HG03103 (cell line): ENCODE data around the gene MTX3.

Source experiments
- ATAC-seq: cut with Tn5 transposase; IDR thresholded peaks from one replicate; pipeline ENCODE4 v1.9.1; 2021; ENCODE audit warnings: low read depth; ENCODE audit not compliant: unreplicated experiment

The MTX3 gene

GRCh38 chr5:79990598-79991507, at the start of gene MTX3:
Gene MTX3, minus strand, starts transcription at chr5:79991262. Its CDS starts 24 bp downstream, at chr5:79991238.
- peak; percentile 69 for ATAC-seq

DNA sequence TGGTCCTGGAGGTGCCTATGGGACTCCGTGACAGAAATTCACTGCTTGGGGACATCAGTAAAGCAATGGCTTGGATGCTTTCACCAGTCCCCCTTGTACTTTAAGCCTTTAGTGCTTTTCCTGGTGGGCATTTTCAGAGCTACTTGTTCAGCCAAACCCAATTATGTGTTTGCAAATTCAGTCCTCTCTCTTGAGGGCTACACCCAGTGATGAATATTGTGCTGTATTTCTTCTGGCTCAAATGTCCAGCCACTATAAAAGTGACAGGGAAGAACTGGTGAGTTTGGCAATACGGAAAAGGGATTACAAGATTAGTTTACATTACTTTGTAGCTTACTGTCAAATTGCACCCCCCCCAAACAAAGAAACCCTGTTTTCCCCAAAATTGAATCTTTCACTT, 48.6 kb upstream of the MTX3 start:
- ATAC-seq: no peak

DNA sequence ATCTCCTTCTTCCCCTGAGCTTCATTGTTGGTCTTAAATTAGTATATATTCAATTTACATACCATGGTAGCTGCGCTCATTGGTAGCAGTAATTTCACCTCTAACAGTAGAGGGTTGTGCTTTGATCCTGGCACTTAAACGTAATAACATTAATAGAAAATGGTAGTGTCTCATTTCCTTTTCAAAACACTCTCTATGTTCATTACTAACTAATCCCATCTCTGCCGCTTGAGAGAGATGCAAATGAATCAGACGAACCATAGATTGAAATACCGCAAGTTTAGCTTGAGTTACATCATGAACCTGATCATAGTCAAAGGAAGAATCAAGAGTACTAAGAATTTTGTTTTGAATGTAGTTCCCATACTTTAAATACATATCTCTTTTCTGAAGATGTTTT, 46.3 kb upstream of the MTX3 start:
- ATAC-seq: no peak

GRCh38 chr5:80036615-80037014, 45.6 kb upstream of the MTX3 start:
- ATAC-seq: no peak

- no peak for ATAC-seq
Observed at GRCh38 chr5:80035839-80036238, 44.8 kb upstream of the MTX3 start.

DNA sequence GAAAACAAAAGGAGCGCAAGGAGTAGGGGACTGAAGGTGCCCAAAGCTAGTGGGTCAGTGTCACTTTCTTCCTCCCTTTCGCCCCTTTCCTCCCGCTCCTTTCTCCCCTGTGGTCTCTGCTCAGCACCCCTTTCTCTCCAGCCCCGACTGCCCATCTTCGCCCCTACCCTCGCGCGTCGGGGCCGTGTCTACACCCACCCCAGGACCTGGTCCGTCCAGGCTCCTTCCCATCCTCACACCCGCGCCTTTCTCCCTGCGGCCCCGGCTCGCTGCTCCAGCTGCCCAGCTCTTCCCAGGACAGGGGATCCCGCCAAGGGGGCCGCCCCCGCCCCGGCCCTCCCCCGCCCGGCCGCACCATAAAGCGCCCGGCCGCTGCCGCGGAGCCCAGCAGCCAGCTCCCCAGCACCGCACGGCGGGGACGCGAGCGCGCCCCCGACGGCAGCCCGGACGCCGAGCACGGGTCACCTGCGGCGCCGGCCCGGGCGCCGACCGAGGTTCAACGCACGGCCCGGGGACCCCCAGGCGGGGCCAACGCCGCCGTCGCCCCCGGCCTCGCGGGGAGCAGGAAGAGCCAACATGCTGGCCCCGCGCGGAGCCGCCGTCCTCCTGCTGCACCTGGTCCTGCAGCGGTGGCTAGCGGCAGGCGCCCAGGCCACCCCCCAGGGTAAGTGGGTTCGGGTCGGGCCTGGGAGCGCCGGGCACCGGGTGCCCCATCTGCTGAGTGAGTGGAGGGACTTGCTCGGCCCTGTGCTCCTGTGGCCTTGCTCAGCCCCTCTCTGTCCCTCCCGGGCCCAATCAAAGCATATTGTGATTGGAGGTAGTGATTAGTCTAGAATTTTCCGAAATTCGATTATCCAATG, 44.1 kb upstream of the MTX3 start, which contains the start of gene THBS4:
Gene THBS4, plus strand, starts transcription at position 387 of the 860 bp plus-strand sequence. Its CDS starts 190 bp downstream, at position 577.
- ATAC-seq: no peak

DNA sequence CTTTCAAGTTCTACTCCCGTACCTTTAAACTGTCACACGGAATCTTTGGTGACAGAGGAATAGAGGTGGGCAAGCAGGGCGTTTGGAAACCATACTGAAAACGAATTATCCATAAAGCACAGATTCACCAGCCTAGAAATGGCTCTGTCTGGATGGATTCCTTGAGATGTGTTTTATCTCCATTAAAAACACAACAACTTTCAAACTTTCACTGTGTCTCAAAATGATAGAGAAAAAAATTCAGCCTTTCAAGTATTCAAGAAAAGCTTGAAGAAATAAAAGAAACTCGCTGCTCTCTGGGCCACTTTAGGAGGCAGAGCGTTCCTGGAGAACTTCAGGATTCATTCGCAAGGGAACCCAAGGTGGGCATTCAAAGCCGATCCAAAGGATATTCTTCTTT, 43.5 kb upstream of the MTX3 start:
- no peak for ATAC-seq

DNA sequence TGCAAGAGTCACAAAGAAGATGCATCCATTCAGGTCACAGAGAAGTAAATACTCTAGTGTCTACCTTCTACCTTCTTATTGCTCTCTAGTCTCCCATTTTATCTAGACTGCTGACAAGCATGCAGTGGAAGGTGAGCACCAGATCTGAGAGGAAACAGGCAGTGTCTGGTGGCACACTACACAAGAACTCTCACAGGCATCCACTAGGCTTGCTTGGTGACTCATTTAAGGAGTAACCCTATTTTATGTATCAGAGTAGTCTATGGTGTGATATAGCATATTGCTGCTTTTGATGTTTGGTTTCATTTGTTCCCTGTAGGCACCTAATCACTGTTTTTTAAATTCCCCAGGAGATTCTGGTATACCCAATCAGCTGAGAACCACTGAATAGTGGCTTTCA, 42.5 kb upstream of the MTX3 start:
- no peak for ATAC-seq

DNA sequence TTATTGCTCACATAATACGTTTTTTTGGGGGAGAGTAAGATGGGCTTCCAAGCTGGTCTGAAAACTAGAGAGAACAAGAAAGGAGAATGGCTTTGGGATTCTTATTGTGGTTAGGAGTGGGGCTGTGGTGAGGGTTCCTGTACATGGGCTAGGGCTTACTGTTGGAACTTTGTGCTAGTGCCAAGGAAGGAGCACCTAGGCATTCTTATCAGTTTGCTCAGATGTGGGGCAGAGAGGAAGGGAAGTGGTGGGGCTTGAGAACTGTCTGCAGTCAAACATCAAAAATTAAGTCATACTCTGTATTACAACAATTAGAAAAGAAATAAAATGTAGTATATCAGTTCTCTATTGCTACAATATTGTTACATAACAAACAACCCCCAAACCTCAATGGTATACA, 40.0 kb upstream of the MTX3 start:
- no peak for ATAC-seq

DNA sequence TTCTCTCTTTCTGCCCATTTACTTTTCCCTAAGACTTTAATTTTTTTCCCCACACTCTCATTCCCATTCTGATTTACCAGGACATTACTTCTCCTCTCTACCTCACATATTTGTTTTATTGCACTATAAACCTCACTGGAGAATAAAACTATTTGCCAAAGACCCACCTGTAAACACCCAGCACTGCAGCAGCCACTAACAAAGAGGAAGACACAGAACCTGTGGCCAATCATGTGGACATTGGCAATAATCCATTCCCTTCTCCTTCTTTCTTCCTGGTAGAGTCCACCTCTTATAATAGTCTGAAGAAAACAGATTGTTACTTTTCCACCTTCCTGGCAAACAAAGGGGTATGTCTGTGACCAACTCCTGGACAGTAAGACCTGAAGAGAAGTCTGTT, 35.8 kb upstream of the MTX3 start:
- no peak for ATAC-seq

- ATAC-seq: no peak
Observed at GRCh38 chr5:80025069-80025468, 34.0 kb upstream of the MTX3 start.

GRCh38 chr5:80010754-80011392, 19.8 kb upstream of the MTX3 start:
- ATAC-seq: no peak

DNA sequence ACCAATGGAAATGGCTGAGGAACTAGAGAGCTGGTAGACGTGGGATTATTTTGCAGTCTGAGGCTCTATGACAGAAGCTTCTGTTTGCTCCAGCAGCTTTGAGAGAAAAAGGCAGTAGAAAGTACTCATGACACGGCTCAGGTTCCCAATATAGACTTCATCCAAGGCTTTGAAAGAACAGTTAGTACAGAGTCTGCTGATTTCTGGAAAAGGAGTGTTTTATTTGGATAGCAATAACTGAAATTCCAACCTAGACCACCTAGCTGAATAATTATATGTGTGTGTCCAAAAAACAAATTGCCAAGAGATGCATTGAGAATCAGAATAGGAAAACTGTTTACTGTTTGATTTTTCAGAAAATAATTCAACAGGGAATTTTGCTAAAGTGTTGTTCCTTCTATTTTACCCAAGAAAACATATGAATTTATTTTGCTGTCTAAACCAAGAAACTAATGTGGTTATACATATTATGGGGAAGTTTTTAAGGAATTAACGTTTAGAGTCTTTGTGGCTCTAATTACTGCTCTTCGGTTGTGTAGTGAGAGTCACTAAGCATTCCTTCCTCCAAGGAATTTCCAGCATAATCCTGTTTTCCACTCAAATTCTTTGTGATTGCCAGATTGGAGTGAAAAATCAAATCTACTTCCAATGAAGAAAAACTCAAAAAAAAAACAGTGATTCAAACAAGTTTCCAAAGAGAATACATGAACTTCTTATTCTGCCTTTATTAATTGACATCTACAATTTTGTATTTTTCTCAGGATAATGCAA, 18.1 kb upstream of the MTX3 start:
- ATAC-seq: no peak

DNA sequence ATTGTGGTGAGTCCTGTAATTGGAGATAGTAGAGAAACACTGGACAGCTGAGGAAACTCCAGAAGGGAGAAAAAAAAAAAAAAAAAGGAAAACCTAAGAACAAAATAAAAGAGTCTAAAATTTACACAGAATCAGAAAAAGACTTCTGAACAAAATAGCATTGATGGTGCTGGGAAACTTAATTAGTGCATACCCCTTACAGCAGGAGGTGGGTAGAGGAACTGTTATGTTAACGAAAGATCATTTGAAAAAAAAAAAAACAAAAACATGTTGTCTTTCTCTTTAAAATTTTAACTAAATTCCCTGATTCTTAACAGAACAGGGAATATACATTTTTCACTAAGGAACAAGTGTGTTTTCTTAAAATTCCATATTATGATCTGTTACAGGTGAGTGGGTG, 11.6 kb upstream of the MTX3 start:
- ATAC-seq: no peak

DNA sequence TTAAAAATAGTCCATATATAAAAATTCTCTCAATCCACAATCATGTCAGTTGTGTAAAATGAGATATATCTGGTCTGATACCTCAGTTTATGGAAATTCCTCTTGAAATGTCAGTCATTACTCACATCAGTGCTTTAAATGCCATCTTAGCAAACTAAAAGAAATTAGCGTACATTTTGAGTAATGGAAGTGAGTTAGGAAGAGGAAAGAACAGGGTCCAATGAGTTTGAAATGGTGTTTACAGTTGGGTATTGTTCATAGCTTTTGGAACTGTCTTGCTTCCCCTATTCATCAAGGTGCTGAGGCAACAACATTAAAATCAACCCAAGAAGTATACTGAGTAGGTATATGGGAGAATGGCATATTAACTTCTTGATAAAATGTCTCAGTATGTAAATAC, 8.7 kb upstream of the MTX3 start:
- ATAC-seq: no peak

DNA sequence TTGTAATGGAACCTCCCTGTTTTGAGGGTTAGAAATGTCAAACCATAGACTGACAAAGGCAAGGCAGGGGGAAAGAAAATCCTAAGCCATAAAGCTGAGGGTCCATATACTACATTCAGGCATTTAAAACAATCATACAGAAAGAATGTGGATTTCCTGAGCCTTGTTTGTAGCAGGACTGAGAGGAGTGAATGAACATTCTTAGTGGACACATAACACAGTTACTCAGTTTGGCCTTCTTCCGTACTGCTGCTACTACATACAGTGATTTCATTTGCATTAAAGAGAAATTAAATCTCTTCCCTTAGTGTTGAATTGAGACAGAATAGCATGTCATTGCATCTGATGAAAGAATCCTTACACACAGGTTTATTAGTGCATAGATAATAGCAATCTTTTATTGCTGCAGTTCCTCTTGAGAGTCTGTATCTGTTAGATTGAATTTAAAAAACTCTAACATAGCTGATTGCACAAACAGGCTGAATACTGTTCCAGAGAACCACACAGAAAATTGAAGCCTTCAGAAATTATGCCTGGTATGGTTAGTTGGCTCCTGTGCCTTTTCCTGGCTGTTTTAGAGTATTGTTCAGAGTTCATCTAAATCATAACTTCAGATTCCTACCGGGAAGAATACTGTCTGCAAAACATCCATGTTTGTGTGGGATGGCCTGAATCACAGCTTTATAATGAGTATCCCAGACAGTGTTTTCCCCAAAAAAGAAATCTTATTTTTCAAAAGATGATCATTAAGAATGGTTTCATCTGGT, 2.0 kb upstream of the MTX3 start:
- ATAC-seq: no peak

DNA sequence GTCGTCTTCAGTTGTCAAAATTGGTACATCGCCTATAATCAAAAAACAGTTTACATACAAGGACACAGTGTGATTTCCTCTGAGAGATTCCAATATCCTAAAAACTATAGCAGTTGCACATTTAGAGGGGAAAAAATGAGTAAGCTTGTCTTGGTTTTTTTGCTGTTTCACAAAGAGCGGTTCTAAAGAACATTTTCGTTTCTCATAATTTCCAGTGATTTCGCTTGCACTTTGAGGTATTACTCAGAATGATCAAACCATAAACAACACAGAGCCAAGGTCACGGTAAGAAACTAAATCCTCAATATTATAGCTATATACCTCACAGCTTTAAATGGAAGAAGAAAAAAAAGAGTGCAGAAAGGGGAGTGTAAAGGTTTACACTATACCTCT, 861 bp downstream of the MTX3 start:
- ATAC-seq: peak; percentile 63

GRCh38 chr5:79986260-79986659, 4.8 kb downstream of the MTX3 start:
- ATAC-seq: no peak

DNA sequence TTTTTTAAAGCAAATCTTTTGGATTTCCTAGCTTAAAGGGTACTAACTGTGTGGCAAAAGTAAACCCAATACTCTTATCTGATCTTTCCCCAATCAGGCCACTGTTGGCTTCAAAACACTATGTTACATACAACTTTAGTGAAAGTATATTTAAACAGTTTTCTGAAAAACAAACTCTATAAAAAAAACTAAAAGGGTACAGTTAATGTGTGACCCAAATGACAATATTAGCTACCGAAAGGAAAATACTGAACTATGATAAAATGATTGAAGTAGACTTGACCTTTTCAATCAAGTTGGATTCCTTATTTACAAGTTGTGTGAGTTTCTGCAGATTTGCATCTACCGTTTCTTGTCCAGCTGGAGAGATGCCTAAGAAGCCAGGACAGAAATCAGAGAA, 5.8 kb downstream of the MTX3 start:
- ATAC-seq: no peak

GRCh38 chr5:79984363-79984762, 6.7 kb downstream of the MTX3 start:
- no peak for ATAC-seq
